SK-N-SH (cell line): ENCODE measurements around the gene KRTAP10-1. TPM values are rescaled to one million over a fixed set of nuclear protein-coding genes. Genes with fewer than 3 reads are reported as not detected.

Source experiments
- CTCF ChIA-PET: fragments of 300-600, 350-600 bp; formaldehyde crosslinking; extraction: SDS; loops from one replicate; lab custom pipeline; 2021; lab: Yijun Ruan, JAX
- POLR2A ChIA-PET: fragments of 350-600 bp; sonication (Branson Sonifier 250); formaldehyde crosslinking; extraction: SDS; loops from one replicate; lab custom pipeline; 2020; ENCODE audit warnings: antibody characterized with exemption, inconsistent platforms; lab: Yijun Ruan, JAX
- DNase-seq: peaks from one replicate; pipeline ENCODE4 v3.0.0; 2012
- H2AFZ ChIP-seq: fragments of 200-600 bp; sonication (generic); 2 replicates; pipeline ENCODE4 v1.8.1; 2016; ENCODE audit warnings: antibody characterized with exemption, mild to moderate bottlenecking, low read depth
- H3F3A ChIP-seq: fragments of 200-600 bp; sonication (generic); replicated peaks from 2 replicates; pipeline ENCODE3; 2016; ENCODE audit warnings: antibody characterized with exemption, mild to moderate bottlenecking; ENCODE audit not compliant: insufficient read depth
- H3K27ac ChIP-seq, 2 experiments: fragments of 200-500 bp in 1 of 2; fragments of 200-600 bp in 1 of 2; sonication (Bioruptor generic) in 1 of 2; sonication (generic), shearing (Covaris generic) in 1 of 2; 2 replicates each; pipeline versions ENCODE4 v1.5.1 to v1.6.1; 2014 to 2016; ENCODE audit warnings: low read depth in 2 of 2, inconsistent platforms in 1 of 2, low read length in 1 of 2, mild to moderate bottlenecking in 1 of 2, mixed read lengths in 1 of 2
- H3K27me3 ChIP-seq: fragments of 200-600 bp; sonication (generic), shearing (Covaris generic); 2 replicates; pipeline ENCODE4 v1.6.1; 2016; ENCODE audit warnings: mixed run types; ENCODE audit not compliant: insufficient read depth
- H3K36me3 ChIP-seq, 2 experiments: fragments of 200-500 bp in 1 of 2; fragments of 200-600 bp in 1 of 2; sonication (Bioruptor generic) in 1 of 2; sonication (generic) in 1 of 2; replicated peaks in 1 of 2; 2 replicates each; pipeline versions ENCODE3 to v1.5.1; 2014 to 2016; ENCODE audit warnings: low read length in 1 of 2, mild to moderate bottlenecking in 1 of 2; ENCODE audit not compliant: insufficient read depth in 2 of 2, control insufficient read depth in 1 of 2
- H3K4me1 ChIP-seq, 2 experiments: fragments of 200-500 bp in 1 of 2; fragments of 200-600 bp in 1 of 2; sonication (Bioruptor generic) in 1 of 2; sonication (generic), shearing (Covaris generic) in 1 of 2; 2 replicates each; pipeline versions ENCODE4 v1.5.1 to v1.6.1; 2014 to 2016; ENCODE audit warnings: low read depth in 1 of 2, low read length in 1 of 2, mixed run types in 1 of 2; ENCODE audit not compliant: insufficient read depth in 2 of 2, control insufficient read depth in 1 of 2
- H3K4me2 ChIP-seq: fragments of 200-600 bp; sonication (generic), shearing (Covaris generic); 2 replicates; pipeline ENCODE4 v1.6.1; 2017; ENCODE audit warnings: mixed run types
- H3K4me3 ChIP-seq, 2 experiments: fragments of 200-500 bp in 1 of 2; fragments of 200-600 bp in 1 of 2; sonication (Bioruptor generic) in 1 of 2; sonication (generic), shearing (Covaris generic) in 1 of 2; 2 replicates each; pipeline versions ENCODE4 v1.5.1 to v1.8.1; 2014 to 2016; ENCODE audit warnings: low read depth in 2 of 2, inconsistent platforms in 1 of 2, low read length in 1 of 2, mild to moderate bottlenecking in 1 of 2, mixed read lengths in 1 of 2, moderate library complexity in 1 of 2
- H3K79me2 ChIP-seq: fragments of 200-600 bp; sonication (generic); 2 replicates; pipeline ENCODE4 v1.8.1; 2017; ENCODE audit warnings: mild to moderate bottlenecking; ENCODE audit not compliant: insufficient read depth
- H3K9ac ChIP-seq: fragments of 200-600 bp; sonication (generic); 2 replicates; pipeline ENCODE4 v1.6.1; 2017; ENCODE audit warnings: mixed run types
- H3K9me2 ChIP-seq: fragments of 200-600 bp; sonication (generic); 2 replicates; pipeline ENCODE4 v1.6.1; 2017; ENCODE audit warnings: mixed run types
- H3K9me3 ChIP-seq: fragments of 200-600 bp; sonication (generic); 2 replicates; pipeline ENCODE4 v1.6.1; 2017; ENCODE audit warnings: mixed run types, mild to moderate bottlenecking, moderate library complexity
- H4K20me1 ChIP-seq: fragments of 200-600 bp; sonication (generic); 2 replicates; pipeline ENCODE4 v1.6.1; 2017; ENCODE audit warnings: mild to moderate bottlenecking, mixed run types; ENCODE audit not compliant: insufficient read depth
- CHD2 ChIP-seq: fragments of 150-350 bp; IDR thresholded peaks from 2 replicates; pipeline ENCODE4 v1.6.1; 2018; ENCODE audit warnings: low read length; ENCODE audit not compliant: partially characterized antibody
- ELF1 ChIP-seq: IDR thresholded peaks from 2 replicates; pipeline ENCODE4 v1.4.0; 2012
- GATA2 ChIP-seq: sonication (generic); formaldehyde crosslinking; IDR thresholded peaks from 2 replicates; pipeline ENCODE4 v1.5.0; 2020; ENCODE audit warnings: mild to moderate bottlenecking, missing genetic modification reagents
- JUND ChIP-seq: IDR thresholded peaks from 2 replicates; pipeline ENCODE4 v1.4.0; 2012
- MXI1 ChIP-seq: IDR thresholded peaks from 2 replicates; pipeline ENCODE4 v1.6.1; 2012; ENCODE audit warnings: mild to moderate bottlenecking, low read depth, low read length, improper control_type of control experiment
- PBX3 ChIP-seq: IDR thresholded peaks from 2 replicates; pipeline ENCODE4; 2012
- RXRA ChIP-seq: IDR thresholded peaks from 2 replicates; pipeline ENCODE4 v1.4.0; 2012; ENCODE audit warnings: low read depth, mild to moderate bottlenecking, borderline replicate concordance
- USF2 ChIP-seq: fragments of 150-350 bp; IDR thresholded peaks from 2 replicates; pipeline ENCODE4 v1.6.1; 2017; ENCODE audit warnings: antibody characterized with exemption, low read length, low read depth, borderline replicate concordance
- WGBS: methylation state at CpG from one replicate; pipeline ENCODE4 v1.1.6; 2017; ENCODE audit warnings: low lambda C conversion rate; 5-methylcytosine and 5-hydroxymethylcytosine counted together
- polyA plus RNA-seq, 3 experiments: library from polyadenylated mRNA; depleted of rRNA; stranded (reverse); fragments of >200 nt; gene quantifications; 2 replicates each; pipeline ENCODE4 v1.2.3, GENCODE V29; 2012
- TF ChIP-seq, protein P1 (sequence below): IDR thresholded peaks from 2 replicates; pipeline ENCODE4 v1.4.0; 2012; ENCODE audit warnings: low read depth
- TF ChIP-seq, protein P2 (sequence below): fragments of 200-600 bp; sonication (generic); IDR thresholded peaks from 2 replicates; pipeline ENCODE4 v1.6.1; 2017; ENCODE audit warnings: antibody characterized with exemption, mild to moderate bottlenecking, moderate library complexity

The KRTAP10-1 gene
- polyA plus RNA-seq, 1 of the 3 experiments (the other 2 are of a cell fraction): not detected

- TF ChIP-seq JUND: no peak
- no peak for TF ChIP-seq MXI1
- no peak for TF ChIP-seq USF2
- TF ChIP-seq CHD2: no peak
- CTCF ChIA-PET: interaction anchor here (0.9 kb wide), 1 partner anchor 28 kb away, joined by 3 read pairs; no protein-coding TSS in a partner anchor
- no peak for DNase-seq
Measured at GRCh38 chr21:44537930-44538911, 1.8 kb downstream of the KRTAP10-1 start.

GRCh38 chr21:44535963-44536362, 4.0 kb downstream of the KRTAP10-1 start:
- POLR2A ChIA-PET: interaction anchor here (0.6 kb wide), 1 partner anchor 8 kb away, joined by 5 read pairs; no protein-coding TSS in a partner anchor
- WGBS: 10% methylated on average over 6 of the region's 7 CpGs

More at GRCh38 chr21:44537930-44538911, 1.8 kb downstream of the KRTAP10-1 start:
- Histone ChIP-seq H3K36me3 (no peaks in the 10 kb centered on the region), H3K9me2 (no peaks in the 10 kb centered on the region), H3K9ac (no peak overlapping the region), H3K4me2 (no peak overlapping the region), H2AFZ (no peak overlapping the region), H3K27me3 (peaks cover 19% of the 10 kb centered on the region; the same call in 1 of the 2 replicates), H3F3A (no peaks in the 10 kb centered on the region), H4K20me1 (no peaks in the 10 kb centered on the region), H3K79me2 (no peaks in the 10 kb centered on the region), H3K4me1 (no peaks in the 10 kb centered on the region), H3K4me3 (no peak overlapping the region), H3K9me3 (no peaks in the 10 kb centered on the region), H3K27ac (no peak overlapping the region)
- POLR2A ChIA-PET: no interaction called here
- WGBS: 18% methylated on average over 11 of the region's 33 CpGs

More at GRCh38 chr21:44535963-44536362, 4.0 kb downstream of the KRTAP10-1 start:
- no peak overlapping the region for H3K4me2 ChIP-seq
- H3K4me3 ChIP-seq: no peak overlapping the region
- H3K9me2 ChIP-seq: no peaks in the 10 kb centered on the region
- H3K4me1 ChIP-seq: no peaks in the 10 kb centered on the region; a peak in 1 of 4 replicates
- no peak overlapping the region for H3K27ac ChIP-seq
- H4K20me1 ChIP-seq: no peaks in the 10 kb centered on the region
- no peak for TF ChIP-seq PBX3
- no peak for TF ChIP-seq GATA2 (CRISPR knock-in tag)
- no peak for TF ChIP-seq MXI1
- no peak for TF ChIP-seq RXRA
- TF ChIP-seq ELF1: no peak
- TF ChIP-seq, protein P1, sequence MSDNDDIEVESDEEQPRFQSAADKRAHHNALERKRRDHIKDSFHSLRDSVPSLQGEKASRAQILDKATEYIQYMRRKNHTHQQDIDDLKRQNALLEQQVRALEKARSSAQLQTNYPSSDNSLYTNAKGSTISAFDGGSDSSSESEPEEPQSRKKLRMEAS: no peak
- TF ChIP-seq, protein P2, sequence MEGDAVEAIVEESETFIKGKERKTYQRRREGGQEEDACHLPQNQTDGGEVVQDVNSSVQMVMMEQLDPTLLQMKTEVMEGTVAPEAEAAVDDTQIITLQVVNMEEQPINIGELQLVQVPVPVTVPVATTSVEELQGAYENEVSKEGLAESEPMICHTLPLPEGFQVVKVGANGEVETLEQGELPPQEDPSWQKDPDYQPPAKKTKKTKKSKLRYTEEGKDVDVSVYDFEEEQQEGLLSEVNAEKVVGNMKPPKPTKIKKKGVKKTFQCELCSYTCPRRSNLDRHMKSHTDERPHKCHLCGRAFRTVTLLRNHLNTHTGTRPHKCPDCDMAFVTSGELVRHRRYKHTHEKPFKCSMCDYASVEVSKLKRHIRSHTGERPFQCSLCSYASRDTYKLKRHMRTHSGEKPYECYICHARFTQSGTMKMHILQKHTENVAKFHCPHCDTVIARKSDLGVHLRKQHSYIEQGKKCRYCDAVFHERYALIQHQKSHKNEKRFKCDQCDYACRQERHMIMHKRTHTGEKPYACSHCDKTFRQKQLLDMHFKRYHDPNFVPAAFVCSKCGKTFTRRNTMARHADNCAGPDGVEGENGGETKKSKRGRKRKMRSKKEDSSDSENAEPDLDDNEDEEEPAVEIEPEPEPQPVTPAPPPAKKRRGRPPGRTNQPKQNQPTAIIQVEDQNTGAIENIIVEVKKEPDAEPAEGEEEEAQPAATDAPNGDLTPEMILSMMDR: no peak
- no peaks in the 10 kb centered on the region for H3K9me3 ChIP-seq
- no peaks in the 10 kb centered on the region for H3K36me3 ChIP-seq
- no peak overlapping the region for H2AFZ ChIP-seq
- H3F3A ChIP-seq: no peaks in the 10 kb centered on the region
- CTCF ChIA-PET: interaction anchor here (1.3 kb wide), 1 partner anchor 264 kb away, joined by 3 read pairs; no protein-coding TSS in a partner anchor
- H3K27me3 ChIP-seq: peaks cover 33% of the 10 kb centered on the region; the same call in 1 of the 2 replicates
- no peaks in the 10 kb centered on the region for H3K79me2 ChIP-seq
- H3K9ac ChIP-seq: no peak overlapping the region
- DNase-seq: no peak
